Heart left ventricle (tissue), 13 donors: ENCODE data around the gene NRIP2.

ENCODE experiments used
- POLR2A ChIP-seq, 2 donors: fragments of 450-650 bp; IDR thresholded peaks; one replicate each; pipeline ENCODE4 v1.6.1; 2017; ENCODE audit warnings: antibody characterized with exemption in 2 of 2, mild to moderate bottlenecking in 2 of 2, moderate library complexity in 2 of 2
- TF ChIP-seq, protein P1 (sequence below), 12 donors: fragments of 200-600 bp; sonication (generic) in 4 of 12; IDR thresholded peaks; one replicate each; pipeline versions ENCODE4 v1.5.0 to v1.8.0; 2018 to 2022; ENCODE audit warnings: antibody characterized with exemption in 12 of 12, mild to moderate bottlenecking in 5 of 12
- donor health status: ischemic (EF 13 %, LVEDD 7.1; RV severe dilation, severe dysfunction).
- donor health status: DM: no; HTN: yes; CAD: no.
- donor health status: DM: no; HTN: no; CAD: no.
- donor health status: ischemic (EF 25% LVEDD 6.9; RV normal size, moderate dysfunction).
- donor health status: ischemic (EF 25% LVEDD 5.7; RV mildly dilated, moderate dysfunction).
- donor health status: ischemic (EF 35%, LVEDD 5.7; RV mildly dilated, moderate dysfunction).
- donor health status: nonischemic (EF 11% LVEDD 7.7; RV severe dilation, severe dysfunction).
- donor health status: DM: yes; HTN: yes; CAD: no.
- donor health status: PGD.
- donor health status: ischemic (EF 29% LVEDD 5.4; RV normal size, mild dysfunction).
- donor health status: nonischemic (EF 23%, LVEDD 6.1; RV moderate dilation, normal function).

GRCh38 chr12:2879853-2880252 is 45.0 kb upstream of the NRIP2 start:
- TF ChIP-seq, protein P1, sequence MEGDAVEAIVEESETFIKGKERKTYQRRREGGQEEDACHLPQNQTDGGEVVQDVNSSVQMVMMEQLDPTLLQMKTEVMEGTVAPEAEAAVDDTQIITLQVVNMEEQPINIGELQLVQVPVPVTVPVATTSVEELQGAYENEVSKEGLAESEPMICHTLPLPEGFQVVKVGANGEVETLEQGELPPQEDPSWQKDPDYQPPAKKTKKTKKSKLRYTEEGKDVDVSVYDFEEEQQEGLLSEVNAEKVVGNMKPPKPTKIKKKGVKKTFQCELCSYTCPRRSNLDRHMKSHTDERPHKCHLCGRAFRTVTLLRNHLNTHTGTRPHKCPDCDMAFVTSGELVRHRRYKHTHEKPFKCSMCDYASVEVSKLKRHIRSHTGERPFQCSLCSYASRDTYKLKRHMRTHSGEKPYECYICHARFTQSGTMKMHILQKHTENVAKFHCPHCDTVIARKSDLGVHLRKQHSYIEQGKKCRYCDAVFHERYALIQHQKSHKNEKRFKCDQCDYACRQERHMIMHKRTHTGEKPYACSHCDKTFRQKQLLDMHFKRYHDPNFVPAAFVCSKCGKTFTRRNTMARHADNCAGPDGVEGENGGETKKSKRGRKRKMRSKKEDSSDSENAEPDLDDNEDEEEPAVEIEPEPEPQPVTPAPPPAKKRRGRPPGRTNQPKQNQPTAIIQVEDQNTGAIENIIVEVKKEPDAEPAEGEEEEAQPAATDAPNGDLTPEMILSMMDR (IDR thresholded peaks at IDR 0.05) = no peak
- TF ChIP-seq POLR2A (IDR thresholded peaks at IDR 0.05) = no peak
